Suprapubic skin (tissue), 4 donors: Measurements from ENCODE around the gene RCN1. TPM values are rescaled to one million over a fixed set of nuclear protein-coding genes. Genes with fewer than 3 reads are reported as not detected.

Experiments used
- DNase-seq, 2 donors: peaks; one replicate each; pipeline ENCODE4 v3.0.0-alpha.2; 2019; ENCODE audit warnings: low spot score in 2 of 2
- H3K27ac ChIP-seq: fragments of 200-600 bp; sonication (generic); one replicate; pipeline ENCODE4 v1.5.1; 2019
- H3K27me3 ChIP-seq: fragments of 200-600 bp; sonication (generic); one replicate; pipeline ENCODE4 v1.5.1; 2019
- H3K36me3 ChIP-seq: fragments of 200-600 bp; sonication (generic); one replicate; pipeline ENCODE4 v1.5.1; 2019
- H3K4me1 ChIP-seq: fragments of 200-600 bp; sonication (generic); one replicate; pipeline ENCODE4 v1.5.1; 2019
- H3K4me3 ChIP-seq: fragments of 200-600 bp; sonication (generic); one replicate; pipeline ENCODE4 v1.5.1; 2019; ENCODE audit warnings: mild to moderate bottlenecking
- H3K9me3 ChIP-seq: fragments of 200-600 bp; sonication (generic); one replicate; pipeline ENCODE4 v1.5.1; 2019
- EP300 ChIP-seq: sonication (generic); formaldehyde crosslinking; IDR thresholded peaks from one replicate; pipeline ENCODE4 v1.6.1; 2017; ENCODE audit warnings: antibody characterized with exemption
- POLR2A ChIP-seq, 2 donors: fragments of 450-650 bp; IDR thresholded peaks; one replicate each; pipeline ENCODE4 v1.6.1; 2017; ENCODE audit warnings: antibody characterized with exemption in 2 of 2, mild to moderate bottlenecking in 2 of 2, moderate library complexity in 2 of 2
- POLR2AphosphoS5 ChIP-seq, 3 donors: sonication (generic); formaldehyde crosslinking; IDR thresholded peaks; one replicate each; pipeline ENCODE4 v1.6.1; 2017; ENCODE audit warnings: antibody characterized with exemption in 3 of 3
- WGBS: methylation state at CpG from one replicate; pipeline ENCODE4 v1.1.5; 2018; 5-methylcytosine and 5-hydroxymethylcytosine counted together
- total RNA-seq, 4 donors: library from RNA; depleted of rRNA; stranded (reverse); fragments of >200 nt; gene quantifications; one replicate each; pipeline ENCODE4 v1.1.0, GENCODE V29; 2016
- TF ChIP-seq, protein P1 (sequence below), 2 donors: fragments of 200-600 bp in 1 of 2; fragments of 450-650 bp in 1 of 2; sonication (generic) in 1 of 2; IDR thresholded peaks; one replicate each; pipeline ENCODE4 v1.5.1; 2016 to 2019; ENCODE audit warnings: antibody characterized with exemption in 2 of 2, mild to moderate bottlenecking in 1 of 2, moderate library complexity in 1 of 2

RCN1 gene
- total RNA-seq, 4 donors from 2014 or later: 19.7 to 29.0 (median 27.2) TPM

DNA sequence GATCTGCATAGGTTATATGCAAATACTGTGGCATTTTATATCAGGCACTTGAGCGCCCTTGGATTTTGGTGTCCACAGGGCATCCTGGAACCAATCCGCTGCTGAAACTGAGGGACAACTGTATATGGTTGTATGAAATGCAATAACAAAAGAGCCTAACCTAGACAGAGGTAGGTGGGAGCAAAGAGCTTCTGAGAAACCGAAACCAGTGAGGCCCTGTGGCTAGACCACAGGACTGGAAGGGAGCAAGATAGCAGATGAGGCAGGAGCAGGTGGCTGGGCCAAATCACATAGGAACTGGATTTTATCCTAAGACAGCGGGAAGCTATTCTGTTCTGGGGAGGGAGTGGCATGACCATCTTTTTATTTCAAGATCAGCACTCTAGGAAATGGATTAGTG lies 30.1 kb downstream of the RCN1 start:
- H3K27ac ChIP-seq: no peak overlapping the region
- WGBS: 87% methylated on average over 4 of the region's 4 CpGs
- no peaks in the 10 kb centered on the region for H3K27me3 ChIP-seq
- no peaks in the 10 kb centered on the region for H3K36me3 ChIP-seq
- no peak for TF ChIP-seq EP300
- no peak for TF ChIP-seq POLR2A (IDR thresholded peaks at IDR 0.05)
- TF ChIP-seq, protein P1, sequence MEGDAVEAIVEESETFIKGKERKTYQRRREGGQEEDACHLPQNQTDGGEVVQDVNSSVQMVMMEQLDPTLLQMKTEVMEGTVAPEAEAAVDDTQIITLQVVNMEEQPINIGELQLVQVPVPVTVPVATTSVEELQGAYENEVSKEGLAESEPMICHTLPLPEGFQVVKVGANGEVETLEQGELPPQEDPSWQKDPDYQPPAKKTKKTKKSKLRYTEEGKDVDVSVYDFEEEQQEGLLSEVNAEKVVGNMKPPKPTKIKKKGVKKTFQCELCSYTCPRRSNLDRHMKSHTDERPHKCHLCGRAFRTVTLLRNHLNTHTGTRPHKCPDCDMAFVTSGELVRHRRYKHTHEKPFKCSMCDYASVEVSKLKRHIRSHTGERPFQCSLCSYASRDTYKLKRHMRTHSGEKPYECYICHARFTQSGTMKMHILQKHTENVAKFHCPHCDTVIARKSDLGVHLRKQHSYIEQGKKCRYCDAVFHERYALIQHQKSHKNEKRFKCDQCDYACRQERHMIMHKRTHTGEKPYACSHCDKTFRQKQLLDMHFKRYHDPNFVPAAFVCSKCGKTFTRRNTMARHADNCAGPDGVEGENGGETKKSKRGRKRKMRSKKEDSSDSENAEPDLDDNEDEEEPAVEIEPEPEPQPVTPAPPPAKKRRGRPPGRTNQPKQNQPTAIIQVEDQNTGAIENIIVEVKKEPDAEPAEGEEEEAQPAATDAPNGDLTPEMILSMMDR (IDR thresholded peaks at IDR 0.05): no peak
- no peak for TF ChIP-seq POLR2AphosphoS5 (IDR thresholded peaks at IDR 0.05)
- H3K4me3 ChIP-seq: no peak overlapping the region
- DNase-seq: no peak
- no peaks in the 10 kb centered on the region for H3K4me1 ChIP-seq
- no peaks in the 10 kb centered on the region for H3K9me3 ChIP-seq

DNA sequence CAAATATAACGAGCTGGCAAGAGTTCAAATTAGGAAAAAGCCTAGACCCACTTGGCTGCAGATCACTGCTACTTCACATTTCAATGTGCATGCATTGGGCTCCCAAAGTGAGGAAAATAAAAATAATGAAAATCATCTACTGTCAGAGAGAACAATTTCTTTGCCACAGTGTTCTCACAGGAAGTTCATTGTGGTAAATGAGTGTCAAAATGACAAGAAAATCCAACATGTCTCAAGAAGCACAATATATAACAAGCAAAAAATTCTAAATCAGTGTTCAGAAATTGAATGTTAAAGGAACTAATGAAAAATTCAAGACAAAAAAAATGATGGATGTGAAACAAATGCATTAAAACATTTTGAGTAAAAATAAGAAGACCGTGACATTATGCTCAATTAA lies 31.3 kb downstream of the RCN1 start:
- Histone ChIP-seq H3K27ac (no peak overlapping the region), H3K4me1 (no peaks in the 10 kb centered on the region), H3K9me3 (no peaks in the 10 kb centered on the region), H3K4me3 (no peak overlapping the region), H3K27me3 (peaks cover 6% of the 10 kb centered on the region), H3K36me3 (no peaks in the 10 kb centered on the region)
- TF ChIP-seq POLR2AphosphoS5 (IDR thresholded peaks at IDR 0.05) (no peak), POLR2A (IDR thresholded peaks at IDR 0.05) (no peak), EP300 (no peak)
- TF ChIP-seq, protein P1 (IDR thresholded peaks at IDR 0.05): no peak
- whole genome bisulfite sequencing: 64% methylated on average over 2 of the region's 2 CpGs
- DNase-seq: no peak

DNA sequence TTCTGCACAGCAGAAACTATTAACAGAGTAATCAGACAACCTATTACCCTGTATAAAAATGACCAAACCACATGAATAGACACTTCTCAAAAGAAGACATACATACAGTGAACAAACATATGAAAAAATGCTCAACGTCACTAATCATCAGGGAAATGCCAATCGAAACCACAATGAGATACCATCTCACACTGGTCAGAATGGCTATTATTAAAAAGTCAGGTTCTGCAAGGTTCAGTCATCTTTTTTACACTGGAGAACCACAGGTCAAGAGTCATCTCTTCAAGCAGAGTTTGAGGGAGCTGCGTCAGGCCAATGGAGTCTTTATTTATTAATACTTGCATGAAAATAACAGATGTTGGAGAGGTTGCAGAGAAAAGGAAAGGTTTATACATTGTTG lies 40.4 kb downstream of the RCN1 start:
- WGBS: 79% methylated on average over 3 of the region's 3 CpGs
- no peak overlapping the region for H3K27ac ChIP-seq
- no peak overlapping the region for H3K4me3 ChIP-seq
- peaks cover 5% of the 10 kb centered on the region for H3K27me3 ChIP-seq
- peaks cover 3% of the 10 kb centered on the region for H3K9me3 ChIP-seq
- DNase-seq: no peak
- H3K4me1 ChIP-seq: no peaks in the 10 kb centered on the region
- TF ChIP-seq, protein P1 (IDR thresholded peaks at IDR 0.05): no peak
- TF ChIP-seq EP300: no peak
- TF ChIP-seq POLR2AphosphoS5 (IDR thresholded peaks at IDR 0.05): no peak
- no peak for TF ChIP-seq POLR2A (IDR thresholded peaks at IDR 0.05)
- H3K36me3 ChIP-seq: no peaks in the 10 kb centered on the region

DNA sequence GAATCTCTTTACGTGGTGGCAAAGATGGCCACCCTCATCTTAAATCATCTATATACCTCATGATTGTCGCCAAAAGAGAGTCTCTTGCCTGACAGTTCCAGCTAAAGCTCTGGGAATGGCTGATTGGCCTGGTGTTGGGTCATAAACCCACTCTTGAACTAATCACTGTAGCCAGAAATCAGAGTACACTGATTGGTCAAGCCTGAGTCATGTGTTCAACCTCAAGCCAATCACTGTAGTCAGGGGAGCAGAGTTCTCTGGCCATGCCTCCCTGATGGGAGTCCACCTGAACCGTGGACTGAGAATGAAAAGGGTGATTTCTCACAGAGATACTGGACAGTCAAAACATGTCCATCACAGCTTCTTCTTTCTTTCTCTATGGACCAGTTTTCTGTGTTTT lies 45.8 kb downstream of the RCN1 start:
- TF ChIP-seq, protein P1 (IDR thresholded peaks at IDR 0.05): no peak
- no peak for TF ChIP-seq POLR2AphosphoS5 (IDR thresholded peaks at IDR 0.05)
- TF ChIP-seq EP300: no peak
- no peak for TF ChIP-seq POLR2A (IDR thresholded peaks at IDR 0.05)
- 84% methylated on average over 3 of the region's 3 CpGs for WGBS
- H3K9me3 ChIP-seq: no peaks in the 10 kb centered on the region

DNA sequence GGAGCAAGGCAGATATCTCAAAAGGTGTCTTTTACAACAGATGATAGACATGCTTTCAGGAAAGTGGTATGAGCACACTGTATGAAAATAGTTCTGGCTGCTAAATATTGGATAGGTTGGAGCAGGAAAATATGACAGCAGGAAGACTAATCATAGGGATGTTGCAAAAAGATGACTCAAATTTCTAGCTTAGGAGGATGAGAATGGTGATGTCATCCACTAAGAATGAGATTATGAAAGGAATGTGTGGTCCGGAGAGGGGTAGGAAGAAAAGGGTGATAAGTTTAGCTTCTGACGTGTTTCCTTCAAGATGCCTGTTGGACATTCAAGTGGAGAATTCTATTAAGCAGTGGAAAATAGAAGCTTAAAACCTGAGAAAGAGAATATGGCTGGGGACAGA lies 46.4 kb downstream of the RCN1 start:
- no peak for TF ChIP-seq EP300
- TF ChIP-seq, protein P1 (IDR thresholded peaks at IDR 0.05): no peak
- no peak for TF ChIP-seq POLR2AphosphoS5 (IDR thresholded peaks at IDR 0.05)
- no peak for TF ChIP-seq POLR2A (IDR thresholded peaks at IDR 0.05)
- Histone ChIP-seq H3K9me3 (no peaks in the 10 kb centered on the region), H3K27ac (no peak overlapping the region), H3K4me3 (no peak overlapping the region), H3K4me1 (no peaks in the 10 kb centered on the region), H3K27me3 (no peaks in the 10 kb centered on the region), H3K36me3 (no peaks in the 10 kb centered on the region)
- DNase-seq: no peak
- WGBS: 27% methylated on average over 2 of the region's 2 CpGs

More for the DNA sequence above, 45.8 kb downstream of the RCN1 start:
- Histone ChIP-seq H3K36me3 (no peaks in the 10 kb centered on the region), H3K27me3 (no peaks in the 10 kb centered on the region), H3K4me3 (no peak overlapping the region), H3K4me1 (no peaks in the 10 kb centered on the region), H3K27ac (no peak overlapping the region)
- DNase-seq: no peak
